GM12865 (cell line): ENCODE measurements around the gene SPPL3.
A peak's percentile ranks its signal among the peaks of the same experiment; 100 is the strongest.
"Not testable (repeated sequence)": the region's sequence is repeated elsewhere in the genome, so short reads cannot be mapped to it uniquely, and the experiment has no call there.

Experiments used
- DNase-seq: peaks from one replicate; pipeline ENCODE4 v3.0.0; 2010; ENCODE audit warnings: low read depth
- H3K4me3 ChIP-seq: 2 replicates; pipeline ENCODE4 v1.5.1; 2011; ENCODE audit warnings: mild to moderate bottlenecking, low read depth, low read length, control low read depth
- CTCF ChIP-seq: IDR thresholded peaks from 2 replicates; pipeline ENCODE4 v1.5.1; 2011; ENCODE audit warnings: low read length, control low read depth, low read depth, inconsistent platforms; ENCODE audit not compliant: insufficient read depth; ENCODE audit errors: missing control alignments

The SPPL3 gene

GRCh38 chr12:120839503-120839902 lies 64.7 kb downstream of the SPPL3 start:
- no peak for TF ChIP-seq CTCF
- no peak overlapping the region for H3K4me3 ChIP-seq
- DNase-seq = no peak

- H3K4me3 ChIP-seq, DNase-seq: not testable (repeated sequence)
Observed at GRCh38 chr12:120838629-120839383, 65.4 kb downstream of the SPPL3 start.

GRCh38 chr12:120836114-120836684 lies 68.0 kb downstream of the SPPL3 start:
- no peak for DNase-seq
- no peak for TF ChIP-seq CTCF

GRCh38 chr12:120835657-120836056 lies 68.5 kb downstream of the SPPL3 start:
- no peak overlapping the region for H3K4me3 ChIP-seq
- no peak for TF ChIP-seq CTCF
- DNase-seq = no peak

More at GRCh38 chr12:120836114-120836684, 68.0 kb downstream of the SPPL3 start:
- H3K4me3 ChIP-seq = no peak overlapping the region

GRCh38 chr12:120835304-120835612 lies 68.9 kb downstream of the SPPL3 start:
- DNase-seq = no peak
- H3K4me3 ChIP-seq = no peak overlapping the region
- no peak for TF ChIP-seq CTCF

- TF ChIP-seq CTCF = no peak
- peak; percentile 42 for DNase-seq
- peak overlapping the region; percentile 25 for H3K4me3 ChIP-seq
Observed at GRCh38 chr12:120834489-120835303, 69.5 kb downstream of the SPPL3 start.

GRCh38 chr12:120833849-120834248 lies 70.3 kb downstream of the SPPL3 start:
- no peak for TF ChIP-seq CTCF
- H3K4me3 ChIP-seq = peak overlapping the region; percentile 25
- peak; percentile 49 for DNase-seq
